Endothelial cell of umbilical vein (primary cell): ENCODE measurements around the gene APC2.

Source experiments
- JUN ChIP-seq: IDR thresholded peaks from 2 replicates; pipeline ENCODE4 v1.6.1; 2011; ENCODE audit warnings: borderline replicate concordance, low read depth; ENCODE audit not compliant: insufficient read length, insufficient read depth
- POLR2AphosphoS5 ChIP-seq: IDR thresholded peaks from 2 replicates; pipeline ENCODE4 v1.6.1; 2012; ENCODE audit warnings: low read depth, mild to moderate bottlenecking, control low read depth, low read length, moderate library complexity; ENCODE audit not compliant: insufficient read depth
- TF ChIP-seq, protein P1 (sequence below), 2 donors: IDR thresholded peaks; 1 replicate in 1 of 2; 2 replicates in 1 of 2; pipeline ENCODE4 v1.5.1; 2011; ENCODE audit warnings: low read length in 2 of 2, mild to moderate bottlenecking in 2 of 2, moderate library complexity in 2 of 2, control low read depth in 1 of 2, inconsistent platforms in 1 of 2, low read depth in 1 of 2; ENCODE audit not compliant: insufficient read depth in 1 of 2; ENCODE audit errors: extremely low read depth in 1 of 2

DNA sequence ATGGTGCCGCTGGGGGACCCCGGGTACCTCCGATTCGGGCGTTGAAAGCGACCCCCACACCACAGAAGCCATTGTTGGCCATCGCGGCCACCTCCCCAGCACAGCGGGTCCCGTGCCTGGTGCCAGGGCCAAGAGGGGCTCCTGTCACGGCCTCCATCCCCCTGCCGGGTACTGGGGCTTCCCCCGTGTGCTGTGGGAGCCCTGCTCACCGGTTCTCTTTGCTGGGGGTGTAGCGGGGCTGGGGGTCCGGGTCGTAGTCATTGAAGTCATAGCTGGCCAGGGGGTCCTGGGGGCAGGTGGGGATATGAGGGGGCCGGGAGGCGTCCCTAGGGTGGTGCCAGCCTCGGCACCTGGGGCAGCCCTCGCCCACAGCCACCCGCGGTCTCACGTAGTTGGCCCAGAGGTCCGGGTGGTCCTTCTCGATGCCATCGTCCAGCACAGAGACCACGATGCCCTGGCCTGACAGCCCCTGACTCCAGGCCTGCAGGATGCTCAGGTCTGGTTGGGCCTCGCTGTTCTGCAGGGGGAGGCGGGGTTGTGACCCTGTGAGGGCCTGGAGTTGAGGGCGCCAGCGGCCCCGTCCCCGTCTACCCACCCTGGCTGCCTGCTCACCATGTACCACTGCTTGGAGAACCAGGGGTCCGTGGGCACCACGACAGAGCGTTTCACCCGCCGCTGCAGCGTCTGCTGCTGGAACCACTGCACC is 37.8 kb downstream of the APC2 start:
- TF ChIP-seq, protein P1, sequence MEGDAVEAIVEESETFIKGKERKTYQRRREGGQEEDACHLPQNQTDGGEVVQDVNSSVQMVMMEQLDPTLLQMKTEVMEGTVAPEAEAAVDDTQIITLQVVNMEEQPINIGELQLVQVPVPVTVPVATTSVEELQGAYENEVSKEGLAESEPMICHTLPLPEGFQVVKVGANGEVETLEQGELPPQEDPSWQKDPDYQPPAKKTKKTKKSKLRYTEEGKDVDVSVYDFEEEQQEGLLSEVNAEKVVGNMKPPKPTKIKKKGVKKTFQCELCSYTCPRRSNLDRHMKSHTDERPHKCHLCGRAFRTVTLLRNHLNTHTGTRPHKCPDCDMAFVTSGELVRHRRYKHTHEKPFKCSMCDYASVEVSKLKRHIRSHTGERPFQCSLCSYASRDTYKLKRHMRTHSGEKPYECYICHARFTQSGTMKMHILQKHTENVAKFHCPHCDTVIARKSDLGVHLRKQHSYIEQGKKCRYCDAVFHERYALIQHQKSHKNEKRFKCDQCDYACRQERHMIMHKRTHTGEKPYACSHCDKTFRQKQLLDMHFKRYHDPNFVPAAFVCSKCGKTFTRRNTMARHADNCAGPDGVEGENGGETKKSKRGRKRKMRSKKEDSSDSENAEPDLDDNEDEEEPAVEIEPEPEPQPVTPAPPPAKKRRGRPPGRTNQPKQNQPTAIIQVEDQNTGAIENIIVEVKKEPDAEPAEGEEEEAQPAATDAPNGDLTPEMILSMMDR (IDR thresholded peaks at IDR 0.05; ENCODE audit: extremely low read depth in 1 of 2, insufficient read depth in 1 of 2, low read depth in 1 of 2, low read length in 2 of 2): no peak
- no peak for TF ChIP-seq JUN
- TF ChIP-seq POLR2AphosphoS5: no peak
